ENCODE measurements around the gene GLT6D1.

- TF ChIP-seq CTCF (IDR thresholded peaks at IDR 0.05): no peak
- no peak for TF ChIP-seq POLR2AphosphoS5 (IDR thresholded peaks at IDR 0.05; ENCODE audit: low read depth, low read length)
Observed at GRCh38 chr9:135676891-135677290, 37.6 kb upstream of the GLT6D1 start.
